CD14-positive monocyte (primary cell): ENCODE measurements around the gene NBPF15. TPM values are rescaled to one million over a fixed set of nuclear protein-coding genes. Genes with fewer than 3 reads are reported as not detected.
A peak's percentile ranks its signal among the peaks of the same experiment; 100 is the strongest.
"Not testable (repeated sequence)": the region's sequence is repeated elsewhere in the genome, so short reads cannot be mapped to it uniquely, and the experiment has no call there.

Source experiments
- DNase-seq, 3 donors: peaks; one replicate each; pipeline ENCODE4 v3.0.0-alpha.2; 2011 to 2022
- H2AFZ ChIP-seq: 2 replicates; pipeline ENCODE4 v1.6.0; 2012; ENCODE audit warnings: mild to moderate bottlenecking, low read depth, low read length, inconsistent platforms; ENCODE audit not compliant: insufficient read depth, poor library complexity, severe bottlenecking
- H3K27ac ChIP-seq, 2 donors: 1 replicate in 1 of 2; 2 replicates in 1 of 2; pipeline ENCODE4 v1.5.1; 2012 to 2013; ENCODE audit warnings: low read length in 2 of 2, control low read depth in 1 of 2, inconsistent platforms in 1 of 2, low read depth in 1 of 2, mild to moderate bottlenecking in 1 of 2
- H3K27me3 ChIP-seq, 2 donors: one replicate each; pipeline versions ENCODE4 v1.6.0 to v1.6.1; 2011 to 2013; ENCODE audit warnings: low read length in 2 of 2; ENCODE audit not compliant: control insufficient read depth in 2 of 2, insufficient read depth in 2 of 2
- H3K36me3 ChIP-seq, 2 donors: replicated peaks in 1 of 2; 1 replicate in 1 of 2; 2 replicates in 1 of 2; pipeline versions ENCODE4 v1.5.1 to v1.6.1; 2012 to 2013; ENCODE audit warnings: low read length in 2 of 2, control low read depth in 1 of 2, inconsistent platforms in 1 of 2, mild to moderate bottlenecking in 1 of 2; ENCODE audit not compliant: insufficient read depth in 2 of 2, control insufficient read depth in 1 of 2
- H3K4me1 ChIP-seq, 2 donors: 1 replicate in 1 of 2; 2 replicates in 1 of 2; pipeline versions ENCODE4 v1.5.1 to v1.6.1; 2012 to 2013; ENCODE audit warnings: low read length in 2 of 2, control low read depth in 1 of 2, inconsistent platforms in 1 of 2, mild to moderate bottlenecking in 1 of 2, moderate library complexity in 1 of 2; ENCODE audit not compliant: insufficient read depth in 2 of 2, control insufficient read depth in 1 of 2
- H3K4me2 ChIP-seq: replicated peaks from 2 replicates; pipeline ENCODE3; 2012; ENCODE audit warnings: low read length, moderate library complexity, mild to moderate bottlenecking; ENCODE audit not compliant: poor library complexity, severe bottlenecking; ENCODE audit errors: extremely low read depth
- H3K4me3 ChIP-seq, 3 experiments: fragments of 200-600 bp in 1 of 3; sonication (generic) in 1 of 3; replicated peaks in 1 of 3; 1 replicate in 2 of 3; 2 replicates in 1 of 3; pipeline ENCODE4 v1.5.1; 2011 to 2013; ENCODE audit warnings: low read length in 3 of 3, mild to moderate bottlenecking in 3 of 3, control low read depth in 2 of 3, low read depth in 2 of 3, inconsistent platforms in 1 of 3, moderate library complexity in 1 of 3
- H3K79me2 ChIP-seq: 2 replicates; pipeline ENCODE4 v1.6.0; 2012; ENCODE audit warnings: mild to moderate bottlenecking, control low read depth, inconsistent platforms, low read length, moderate library complexity; ENCODE audit not compliant: insufficient read depth
- H3K9ac ChIP-seq: 2 replicates; pipeline ENCODE4 v1.6.0; 2017; ENCODE audit warnings: low read length, mild to moderate bottlenecking; ENCODE audit not compliant: insufficient read depth, poor library complexity, severe bottlenecking
- H3K9me3 ChIP-seq, 2 donors: replicated peaks in 1 of 2; 1 replicate in 1 of 2; 2 replicates in 1 of 2; pipeline versions ENCODE4 v1.5.1 to v1.6.1; 2012 to 2013; ENCODE audit warnings: low read length in 2 of 2, control low read depth in 1 of 2; ENCODE audit not compliant: control insufficient read depth in 1 of 2, insufficient read depth in 1 of 2
- H4K20me1 ChIP-seq: 2 replicates; pipeline ENCODE4 v1.6.0; 2012; ENCODE audit warnings: mild to moderate bottlenecking, low read length, control low read depth, moderate library complexity; ENCODE audit not compliant: insufficient read depth
- H3K27ac Mint-ChIP-seq, 7 donors: one replicate each; pipeline ENCODE4 v1.8.0; 2020; ENCODE audit warnings: mild to moderate bottlenecking in 7 of 7, mixed read lengths in 7 of 7, moderate library complexity in 6 of 7, inconsistent platforms in 2 of 7
- H3K27me3 Mint-ChIP-seq, 3 donors: one replicate each; pipeline ENCODE4 v1.8.0; 2021 to 2022; ENCODE audit warnings: low read depth in 3 of 3, mild to moderate bottlenecking in 3 of 3, mixed read lengths in 3 of 3, moderate library complexity in 3 of 3, inconsistent platforms in 1 of 3
- H3K36me3 Mint-ChIP-seq, 2 donors: one replicate each; pipeline ENCODE4 v1.8.0; 2020; ENCODE audit warnings: mixed read lengths in 2 of 2, inconsistent platforms in 1 of 2, mild to moderate bottlenecking in 1 of 2
- H3K4me1 Mint-ChIP-seq: one replicate; pipeline ENCODE4 v1.8.0; 2020; ENCODE audit warnings: mild to moderate bottlenecking, mixed read lengths
- H3K4me3 Mint-ChIP-seq, 2 donors: one replicate each; pipeline ENCODE4 v1.8.0; 2020; ENCODE audit warnings: mild to moderate bottlenecking in 2 of 2, mixed read lengths in 2 of 2, moderate library complexity in 1 of 2
- H3K9me3 Mint-ChIP-seq, 7 donors: one replicate each; pipeline ENCODE4 v1.8.0; 2020 to 2022; ENCODE audit warnings: mixed read lengths in 7 of 7, mild to moderate bottlenecking in 6 of 7, moderate library complexity in 6 of 7, inconsistent platforms in 2 of 7
- WGBS: methylation state at CpG from one replicate; pipeline ENCODE4 v1.1.5; 2013; ENCODE audit warnings: missing lambda C conversion rate; ENCODE audit not compliant: insufficient coverage; 5-methylcytosine and 5-hydroxymethylcytosine counted together
- intact Hi-C, 2 donors: fragments of 100-400 bp; cut with micrococcal nuclease; formaldehyde crosslinking; loops; one replicate each; pipeline versions ENCODE4 v1.15.0 to v1.15.1; 2023
- polyA plus RNA-seq, 3 donors: library from polyadenylated mRNA; depleted of rRNA in 1 of 3; unstranded in 2 of 3; stranded (reverse) in 1 of 3; fragments of 300-500 nt in 2 of 3; fragments of >200 nt in 1 of 3; fragmentation: Illumina TruSeq in 2 of 3; gene quantifications; 1 replicate in 2 of 3; 2 replicates in 1 of 3; pipeline ENCODE4 v1.2.3, GENCODE V29; 2012 to 2021

The NBPF15 gene
- polyA plus RNA-seq, 3 donors = 0.55 to 24.0 (median 1.0) TPM

DNA sequence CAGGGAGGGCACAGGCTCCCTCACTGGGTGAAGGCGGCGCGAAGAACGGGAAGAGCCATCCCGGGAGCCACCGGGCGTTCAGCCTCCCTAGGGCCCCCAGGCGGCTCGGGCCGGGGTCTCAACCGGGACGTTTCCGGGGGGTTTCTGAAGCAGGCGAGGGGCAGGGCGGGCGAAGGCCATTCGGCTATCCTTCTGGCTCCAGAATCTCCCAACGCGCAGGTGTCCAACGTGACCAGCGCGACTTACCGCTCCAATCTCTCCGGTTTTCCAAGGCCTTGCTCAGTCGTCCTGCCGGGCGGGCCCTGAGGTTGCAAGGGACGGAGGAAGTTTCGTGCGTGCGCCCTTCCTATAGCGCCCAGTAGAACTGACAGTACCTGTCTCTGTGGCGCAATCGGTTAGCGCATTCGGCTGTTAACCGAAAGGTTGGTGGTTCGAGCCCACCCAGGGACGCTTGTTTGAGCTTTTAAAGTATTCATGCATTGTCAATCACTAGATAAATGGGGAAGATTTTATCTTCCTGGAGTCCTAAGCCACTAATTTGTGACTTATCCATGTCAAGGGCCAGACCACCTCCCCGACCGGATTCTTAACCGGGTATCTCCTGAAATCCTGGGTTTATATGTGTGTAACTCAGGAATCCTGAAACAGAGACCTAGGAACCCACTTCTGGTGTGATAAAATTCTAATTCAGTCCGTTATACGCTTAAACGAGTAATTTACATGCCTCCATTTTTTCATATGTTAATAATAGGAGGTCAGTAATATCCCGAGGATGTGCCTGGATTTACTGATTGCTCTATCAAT, 42.4 kb downstream of the NBPF15 start:
- intact Hi-C loops, H3K27ac ChIP-seq, H3K27ac Mint-ChIP-seq, H3K27me3 ChIP-seq, H3K36me3 Mint-ChIP-seq, H4K20me1 ChIP-seq, H3K9ac ChIP-seq, H3K4me1 Mint-ChIP-seq, H3K9me3 Mint-ChIP-seq, H3K4me1 ChIP-seq, H2AFZ ChIP-seq, H3K36me3 ChIP-seq, H3K9me3 ChIP-seq, H3K79me2 ChIP-seq: not testable (repeated sequence)
- peak overlapping the region; percentile 51 to 89 for H3K4me3 Mint-ChIP-seq
- H3K27me3 Mint-ChIP-seq = peaks cover 0 to 12% (median 11%) of the 10 kb centered on the region in 3 donors
- H3K4me2 ChIP-seq = peak overlapping the region; percentile 26
- WGBS = 1% methylated on average over 17 of the region's 46 CpGs
- peak in 2 of 3 donors; percentile 0 to 9 for DNase-seq
- peak overlapping the region in 1 of 3 experiments; percentile 32 for H3K4me3 ChIP-seq

DNA sequence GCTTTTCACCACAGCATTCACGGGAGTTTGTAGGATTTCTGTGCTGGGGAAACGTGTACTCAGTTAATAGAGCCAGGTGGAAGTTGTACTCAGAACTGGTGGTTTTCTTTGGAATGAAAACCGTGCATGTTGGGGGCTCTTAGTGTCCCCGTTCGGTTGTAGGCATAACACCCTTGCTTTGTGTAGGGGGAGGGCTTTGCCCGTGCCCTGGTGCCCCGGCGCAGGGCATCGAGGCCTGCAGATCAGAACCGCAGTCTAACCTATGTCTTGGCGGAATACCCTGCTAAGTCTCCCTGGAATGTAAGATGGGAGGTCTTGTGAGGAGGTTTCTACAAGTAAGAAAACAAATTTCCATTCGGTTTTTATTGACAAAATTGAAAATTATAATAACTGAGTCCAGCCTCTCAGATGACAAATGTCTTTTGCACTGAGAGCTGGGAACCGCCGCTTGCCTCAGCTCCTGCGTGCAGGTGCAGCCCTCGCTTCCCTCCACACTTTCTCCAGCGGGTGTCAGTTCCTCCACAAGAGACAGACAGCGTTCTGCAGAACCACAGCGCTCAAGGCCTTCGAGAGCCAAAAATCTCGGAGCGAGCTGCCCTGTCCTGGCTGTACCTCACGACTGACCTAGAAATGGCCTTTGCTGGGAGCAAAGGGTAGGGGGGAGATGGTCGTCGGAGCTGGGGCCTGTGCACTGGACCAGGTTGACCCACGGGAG, 47.9 kb downstream of the NBPF15 start:
- peak overlapping the region; percentile 15 for H3K9ac ChIP-seq
- H2AFZ ChIP-seq, H3K27me3 ChIP-seq, H3K4me1 ChIP-seq, H4K20me1 ChIP-seq, H3K36me3 ChIP-seq, DNase-seq, H3K27me3 Mint-ChIP-seq, H3K36me3 Mint-ChIP-seq, H3K9me3 ChIP-seq, H3K79me2 ChIP-seq, H3K4me2 ChIP-seq, intact Hi-C loops: not testable (repeated sequence)
- H3K9me3 Mint-ChIP-seq = peaks cover 0 to 11% (median 7%) of the 10 kb centered on the region in 7 donors
- peak overlapping the region; percentile 81 to 96 for H3K4me3 Mint-ChIP-seq
- no CpG with 5 or more reads among the region's 26 CpGs for WGBS
- peak overlapping the region in 6 of 7 donors; percentile 89 to 97 (median 92) for H3K27ac Mint-ChIP-seq
- H3K4me3 ChIP-seq = peak overlapping the region; percentile 30 to 67 (median 51)
- H3K4me1 Mint-ChIP-seq = peaks cover 13% of the 10 kb centered on the region
- peak overlapping the region in 1 of 2 donors; percentile 63 for H3K27ac ChIP-seq

DNA sequence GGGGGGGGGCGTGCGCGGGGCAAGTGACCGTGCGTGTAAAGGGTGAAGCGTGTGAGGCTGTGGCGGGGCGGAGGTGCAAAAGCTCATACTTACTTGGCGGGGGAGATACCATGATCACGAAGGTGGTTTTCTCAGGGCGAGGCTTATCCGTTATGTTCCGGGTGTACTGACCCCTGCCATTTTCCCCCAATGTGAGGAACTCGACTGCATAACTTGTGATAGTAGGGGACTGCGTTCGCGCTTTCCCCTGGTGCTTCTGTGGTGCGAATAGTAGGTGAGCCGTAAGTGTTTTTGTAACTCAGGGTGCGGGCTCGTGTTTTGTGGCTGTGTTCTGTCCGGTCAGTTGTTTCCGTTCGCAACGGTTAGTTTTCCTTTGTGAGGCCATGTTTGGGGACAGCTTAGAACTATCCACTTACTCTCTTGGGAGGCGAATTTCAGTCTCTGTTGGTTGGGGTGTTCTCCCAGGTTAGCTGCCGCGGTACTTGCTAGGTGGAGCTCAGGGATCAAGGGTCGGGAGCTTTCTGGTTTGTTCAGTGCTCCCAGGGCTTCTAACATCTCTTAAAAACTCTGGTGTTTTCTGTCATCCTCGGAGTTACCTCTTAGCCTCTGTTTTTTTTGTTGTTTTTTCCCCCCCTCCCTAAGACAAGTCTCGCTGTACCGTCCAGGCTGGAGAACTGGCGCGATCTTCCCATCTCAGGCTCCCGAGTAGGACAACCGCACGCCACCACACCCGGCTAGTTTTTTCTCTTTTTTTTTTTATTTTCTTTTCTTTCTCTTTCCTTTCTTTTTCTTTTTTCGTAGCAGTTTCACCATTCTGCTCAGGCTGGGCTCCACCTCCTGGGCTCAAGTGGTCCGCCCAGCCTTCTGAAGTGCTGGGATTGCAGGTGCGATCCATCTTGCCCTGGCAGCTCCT, 48.7 kb downstream of the NBPF15 start:
- Mint-ChIP-seq H3K9me3 (peaks cover 0 to 11% (median 7%) of the 10 kb centered on the region in 7 donors), H3K4me3 (peak overlapping the region; percentile 81 to 96), H3K4me1 (peaks cover 14% of the 10 kb centered on the region), H3K27ac (peak overlapping the region; percentile 89 to 97 (median 92))
- H3K79me2 ChIP-seq, H3K4me1 ChIP-seq, H3K9me3 ChIP-seq, H3K36me3 ChIP-seq, H3K27me3 Mint-ChIP-seq, intact Hi-C loops, H4K20me1 ChIP-seq, H3K27me3 ChIP-seq, H3K36me3 Mint-ChIP-seq: not testable (repeated sequence)
- peak; percentile 86 to 96 (median 96) for DNase-seq
- Histone ChIP-seq H3K4me3 (peak overlapping the region; percentile 30 to 67 (median 51)), H3K9ac (peak overlapping the region; percentile 15), H3K27ac (peak overlapping the region; percentile 63 to 82), H2AFZ (peak overlapping the region; percentile 50), H3K4me2 (peak overlapping the region; percentile 42)
- 0% methylated on average over 12 of the region's 41 CpGs for WGBS

DNA sequence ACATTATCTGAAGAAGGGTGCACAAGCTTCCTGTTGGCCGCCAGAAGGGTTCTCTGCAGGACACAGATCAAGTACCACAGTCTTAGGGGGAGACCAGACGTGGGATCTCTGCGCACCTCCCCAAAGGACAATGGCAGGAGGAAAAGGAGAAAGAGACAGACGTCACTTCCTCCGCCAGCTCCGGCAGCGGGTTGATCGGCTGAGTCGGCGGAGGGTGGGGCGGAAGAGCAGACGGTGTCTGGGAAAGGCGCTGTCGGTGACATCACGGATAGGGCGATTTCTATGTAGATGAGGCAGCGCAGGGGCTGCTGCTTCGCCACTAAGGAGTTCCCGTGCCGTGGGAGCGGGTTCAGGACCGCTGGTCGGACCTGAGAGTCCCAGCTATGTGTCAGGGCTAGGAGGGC, 49.4 kb downstream of the NBPF15 start:
- intact Hi-C loops, H3K36me3 Mint-ChIP-seq, H3K27me3 Mint-ChIP-seq, H3K79me2 ChIP-seq, H3K9ac ChIP-seq, H3K27me3 ChIP-seq, H4K20me1 ChIP-seq, H3K4me1 ChIP-seq, H2AFZ ChIP-seq, H3K36me3 ChIP-seq, H3K4me2 ChIP-seq, H3K9me3 ChIP-seq: not testable (repeated sequence)
- H3K27ac Mint-ChIP-seq = peak overlapping the region; percentile 77 to 97 (median 92)
- peak overlapping the region; percentile 81 to 96 for H3K4me3 Mint-ChIP-seq
- Histone ChIP-seq H3K4me3 (peak overlapping the region in 1 of 3 experiments; percentile 25), H3K27ac (peak overlapping the region; percentile 41 to 63)
- DNase-seq = peak; percentile 74 to 87 (median 81)
- 0% methylated on average over 7 of the region's 23 CpGs for WGBS
- H3K9me3 Mint-ChIP-seq = peaks cover 0 to 11% (median 7%) of the 10 kb centered on the region in 7 donors
- peaks cover 14% of the 10 kb centered on the region for H3K4me1 Mint-ChIP-seq
